NOMO-1 treated with DMSO at 0.1 percent for 48 hours (cell line): ENCODE results near the gene MYL6B.

Experiments
- DNase-seq: peaks from one replicate; lab custom pipeline; 2025; ENCODE audit not compliant: unreplicated experiment; lab: John Stamatoyannopoulos, UW

Gene MYL6B

DNA sequence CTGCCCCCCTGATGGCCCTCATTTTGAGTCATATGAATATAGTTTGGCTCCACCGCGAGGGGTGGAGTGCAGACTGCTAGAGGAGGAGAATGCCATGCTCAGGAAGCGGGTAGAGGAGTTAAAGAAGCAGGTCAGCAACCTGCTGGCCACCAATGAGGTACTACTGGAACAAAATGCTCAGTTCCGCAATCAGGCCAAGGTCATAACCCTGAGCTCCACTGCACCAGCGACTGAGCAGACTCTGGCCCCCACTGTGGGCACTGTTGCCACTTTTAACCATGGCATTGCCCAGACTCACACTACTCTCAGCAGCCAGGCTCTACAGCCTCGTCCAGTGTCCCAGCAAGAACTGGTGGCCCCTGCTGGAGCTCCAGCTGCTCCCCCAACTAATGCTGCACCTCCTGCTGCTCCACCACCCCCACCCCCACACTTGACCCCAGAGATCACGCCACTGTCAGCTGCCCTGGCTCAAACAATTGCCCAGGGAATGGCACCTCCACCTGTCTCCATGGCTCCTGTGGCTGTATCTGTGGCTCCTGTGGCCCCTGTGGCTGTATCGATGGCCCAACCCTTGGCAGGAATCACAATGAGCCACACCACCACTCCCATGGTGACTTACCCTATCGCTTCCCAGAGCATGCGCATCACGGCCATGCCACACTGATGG lies 31.1 kb upstream of the MYL6B start:
- DNase-seq, result no peak

DNA sequence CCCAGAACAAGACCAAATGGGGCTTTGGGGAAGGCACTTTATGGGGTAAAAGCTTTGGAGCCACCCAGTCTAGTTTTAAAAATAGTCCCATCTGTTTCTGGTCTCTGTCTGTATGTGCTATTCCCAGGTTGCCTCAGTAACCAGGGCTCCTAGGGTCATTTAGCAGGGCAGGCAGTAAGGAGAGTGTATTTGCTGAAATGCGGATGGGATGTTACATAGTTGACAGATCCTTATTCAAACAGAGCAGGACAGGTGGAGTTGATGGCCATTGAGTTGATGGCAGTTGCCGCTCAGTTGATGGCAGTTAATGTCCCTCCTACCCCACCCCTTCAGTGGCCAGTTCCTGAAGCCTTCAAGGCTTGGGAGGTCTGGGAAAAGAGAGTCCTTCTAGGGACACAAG lies 29.8 kb upstream of the MYL6B start:
- DNase-seq, result no peak

DNA sequence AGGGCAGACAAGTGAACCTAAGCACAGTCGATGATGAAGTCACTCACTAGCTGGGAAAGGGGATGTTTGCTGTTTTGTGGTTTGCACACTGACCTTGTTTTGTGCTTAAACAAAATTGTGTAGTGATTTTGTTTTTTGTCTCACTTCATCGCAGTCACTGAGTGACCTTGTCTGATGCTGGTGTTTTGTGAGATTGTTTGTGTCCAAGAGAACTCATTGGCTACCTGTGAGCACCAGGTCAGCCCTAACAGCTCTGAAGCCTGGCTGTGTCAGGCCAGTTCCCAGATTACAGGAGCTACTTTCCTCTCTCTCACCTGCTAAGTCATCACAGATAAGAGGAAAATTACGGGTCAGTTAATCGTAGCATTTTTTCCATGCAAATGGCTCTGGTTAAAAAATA lies 28.3 kb upstream of the MYL6B start:
- DNase-seq, result no peak

DNA sequence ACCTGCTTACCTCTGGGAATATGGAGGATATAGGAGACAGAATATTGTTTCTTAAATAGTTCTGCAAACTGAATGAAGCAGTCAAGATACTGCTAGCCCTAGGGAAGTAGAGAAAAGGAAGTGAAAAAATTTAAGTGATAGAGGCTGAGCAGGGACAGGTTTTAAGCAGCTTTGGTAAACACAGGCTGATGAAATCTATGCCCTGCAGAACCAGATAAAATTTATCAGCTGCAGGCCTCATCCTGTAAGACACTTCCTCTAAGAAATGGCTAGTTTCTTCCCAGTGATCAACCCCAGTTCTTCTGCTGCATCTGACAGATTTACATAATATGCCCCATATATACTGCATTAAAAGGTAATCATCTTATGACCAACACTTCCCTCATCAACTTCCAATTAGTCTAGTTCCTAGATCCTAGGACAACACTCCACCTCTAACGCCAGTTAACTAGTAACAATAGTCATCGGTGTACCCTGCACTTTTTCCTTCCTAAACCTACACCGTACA lies 25.6 kb upstream of the MYL6B start:
- peak; percentile 90 for DNase-seq

DNA sequence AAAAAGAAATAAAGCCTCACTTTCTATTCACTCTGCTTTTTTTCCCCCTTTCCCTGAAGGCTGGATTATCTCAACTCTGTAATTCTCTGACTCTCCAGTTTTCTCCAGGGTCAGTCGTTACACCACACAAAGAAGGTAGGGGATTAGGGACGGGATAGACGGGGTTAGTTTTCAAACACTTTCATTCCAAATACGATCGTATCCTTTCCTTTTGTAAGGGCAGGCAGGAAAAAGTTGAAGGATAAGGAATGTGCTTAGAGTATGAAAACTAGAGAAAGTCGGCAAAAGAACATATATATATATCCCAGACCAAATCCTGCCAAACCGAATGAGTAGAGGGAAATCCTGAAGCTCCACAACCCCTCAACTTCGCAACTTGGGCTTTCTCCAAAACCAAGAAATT lies 24.9 kb upstream of the MYL6B start:
- DNase-seq, result no peak

DNA sequence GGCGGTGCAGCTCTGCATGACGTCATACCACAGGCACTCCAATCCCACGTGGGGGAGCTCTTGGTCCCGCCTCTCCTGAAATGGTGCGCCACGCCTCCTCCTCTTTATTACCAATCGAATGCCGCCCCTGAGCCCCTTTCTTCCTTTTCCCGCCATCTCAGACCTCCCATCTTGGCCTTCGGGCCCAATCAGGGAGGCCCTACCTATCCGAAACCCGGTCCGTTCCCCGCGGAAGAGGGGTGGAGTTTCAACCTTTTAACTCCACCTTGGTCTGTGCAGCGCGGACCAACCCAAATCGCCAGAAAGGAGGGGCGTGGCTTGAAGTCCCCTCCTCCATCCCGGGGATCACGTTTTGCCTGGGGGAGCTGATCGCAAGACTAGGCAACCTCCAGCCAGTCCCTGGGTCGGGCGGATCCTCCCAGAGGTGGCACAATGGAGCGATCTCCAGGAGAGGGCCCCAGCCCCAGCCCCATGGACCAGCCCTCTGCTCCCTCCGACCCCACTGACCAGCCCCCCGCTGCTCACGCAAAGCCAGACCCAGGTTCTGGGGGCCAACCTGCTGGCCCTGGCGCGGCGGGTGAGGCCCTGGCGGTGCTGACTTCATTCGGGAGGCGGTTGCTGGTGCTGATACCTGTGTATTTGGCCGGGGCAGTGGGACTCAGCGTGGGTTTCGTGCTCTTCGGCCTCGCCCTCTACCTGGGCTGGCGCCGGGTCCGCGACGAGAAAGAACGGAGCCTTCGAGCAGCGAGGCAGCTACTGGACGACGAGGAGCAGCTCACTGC lies 24.3 kb upstream of the MYL6B start, which contains the start of gene ESYT1:
Gene ESYT1, plus strand, starts transcription at position 380 of the 782 bp plus-strand sequence. Its CDS starts 53 bp downstream, at position 433.
- peak; percentile 100 for DNase-seq

DNA sequence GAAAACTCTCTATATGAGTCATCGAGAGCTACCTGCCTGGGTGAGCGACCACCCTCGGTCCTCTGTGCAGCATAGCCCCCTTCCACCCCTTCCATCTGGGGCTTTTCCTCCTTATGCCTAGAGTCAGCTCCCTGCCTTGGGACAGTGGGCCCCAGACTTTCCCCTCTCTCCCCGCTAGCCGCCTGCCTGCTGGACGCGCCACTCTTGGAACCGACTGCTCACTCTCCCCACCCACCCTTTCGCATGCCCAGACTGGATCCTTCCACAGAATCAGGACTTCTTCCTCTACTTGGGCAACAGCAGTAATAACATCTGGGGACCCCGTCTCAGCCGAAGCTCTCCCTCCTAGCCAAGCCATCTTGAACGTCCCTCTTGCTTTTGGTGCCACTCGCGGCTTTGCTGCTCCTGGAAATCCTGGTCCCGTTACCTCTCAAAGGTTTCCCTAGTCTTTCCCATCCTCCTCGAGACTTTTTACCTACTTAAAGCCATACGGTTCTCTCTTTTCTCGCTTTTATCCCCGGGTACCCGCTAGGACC lies 23.6 kb upstream of the MYL6B start:
- DNase-seq, result no peak

DNA sequence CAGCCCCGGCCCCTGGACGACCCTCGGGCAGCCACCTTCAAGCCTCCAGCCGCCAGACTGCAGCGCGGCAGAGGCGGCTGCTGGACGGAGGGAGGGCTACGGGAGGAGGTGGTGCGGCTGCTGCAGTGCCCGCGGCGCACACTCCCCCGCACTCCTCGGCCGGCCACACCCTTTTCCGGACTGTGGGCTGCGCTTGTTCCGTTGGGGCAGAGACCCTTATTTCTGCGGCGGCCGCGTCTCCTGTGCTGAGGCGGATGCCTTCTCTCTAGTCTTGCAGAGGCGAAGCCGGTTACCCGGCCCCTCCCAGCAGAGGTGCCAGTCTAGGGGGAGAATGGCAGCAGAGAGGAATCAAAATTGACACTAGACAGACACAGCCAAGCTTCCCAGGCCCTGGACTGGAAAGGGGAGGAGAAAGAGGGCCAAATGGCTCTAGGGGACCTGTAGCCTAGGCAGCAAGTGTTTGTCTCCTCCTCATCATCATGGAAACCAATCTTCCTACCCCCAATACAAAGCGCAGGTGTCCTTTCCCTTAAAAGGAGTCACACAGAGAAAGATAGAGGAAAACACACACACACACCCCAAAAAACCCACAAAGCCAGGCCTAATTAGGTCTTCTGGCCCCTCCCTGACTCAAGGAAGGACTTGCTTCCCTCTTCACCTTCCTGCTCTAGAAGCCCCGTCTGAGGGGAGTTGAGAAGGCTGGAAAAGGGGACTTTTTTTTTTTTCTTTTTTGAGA lies 23.0 kb upstream of the MYL6B start:
- DNase-seq, result peak; percentile 55

DNA sequence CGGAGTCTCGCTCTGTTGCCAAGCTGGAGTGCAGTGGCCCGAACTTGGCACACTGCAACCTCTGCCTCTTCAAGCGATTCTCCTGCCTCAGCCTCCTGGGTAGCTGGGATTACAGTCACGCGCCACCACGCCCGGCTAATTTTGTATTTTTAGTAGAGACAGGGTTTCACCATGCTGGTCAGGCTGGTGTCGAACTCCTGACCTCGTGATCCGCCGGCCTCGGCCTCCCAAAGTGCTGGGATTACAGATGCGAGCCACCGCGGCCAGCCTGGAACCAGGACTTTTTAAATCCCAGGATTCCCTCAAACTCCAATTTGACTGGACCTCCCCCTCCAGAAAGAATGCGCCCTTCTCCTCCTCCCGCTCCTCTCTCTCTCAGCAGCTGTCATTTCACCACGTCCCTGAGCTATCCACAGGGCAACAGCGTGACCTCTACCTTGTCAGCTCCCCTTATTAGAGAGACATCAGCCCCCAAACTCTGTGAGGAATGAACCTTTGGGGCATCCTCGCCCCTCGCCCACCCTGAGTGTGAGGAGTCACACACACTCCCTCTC lies 22.4 kb upstream of the MYL6B start:
- no peak for DNase-seq

DNA sequence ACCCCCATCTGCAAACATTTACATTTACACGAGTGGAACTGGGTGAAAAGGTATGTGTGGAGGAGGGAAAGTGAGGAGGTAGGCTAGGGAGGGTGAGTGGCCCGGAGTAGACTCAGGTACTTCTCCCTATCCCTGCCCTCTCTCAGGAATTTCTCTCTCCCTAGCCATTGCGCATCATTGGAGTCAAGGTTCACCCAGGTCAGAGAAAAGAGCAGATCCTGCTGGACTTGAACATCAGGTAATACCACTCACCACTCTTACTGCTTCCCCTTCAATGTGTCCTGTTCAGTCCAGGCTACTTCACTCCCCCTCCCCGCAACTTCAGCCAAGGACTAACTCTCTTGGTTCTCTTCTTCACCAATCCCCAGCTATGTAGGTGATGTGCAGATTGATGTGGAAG lies 21.5 kb upstream of the MYL6B start:
- no peak for DNase-seq

DNA sequence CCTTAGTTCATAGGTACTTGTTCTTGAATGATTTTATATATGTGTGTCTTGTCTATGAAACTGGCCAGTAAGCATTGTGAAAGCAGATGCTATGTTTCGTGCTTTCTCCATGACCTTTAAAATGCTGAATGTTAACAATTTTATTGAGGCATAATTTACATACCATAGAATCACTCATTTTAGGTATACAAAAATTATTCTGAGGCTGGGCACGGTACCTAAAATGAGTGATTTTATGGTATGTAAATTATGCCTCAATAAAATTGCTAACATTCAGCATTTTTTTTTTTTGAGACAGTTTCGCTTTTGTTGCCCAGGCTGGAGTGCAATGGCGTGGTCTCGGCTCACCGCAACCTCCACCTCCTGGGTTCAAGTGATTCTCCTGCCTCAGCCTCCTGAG lies 17.5 kb upstream of the MYL6B start:
- DNase-seq, result no peak

DNA sequence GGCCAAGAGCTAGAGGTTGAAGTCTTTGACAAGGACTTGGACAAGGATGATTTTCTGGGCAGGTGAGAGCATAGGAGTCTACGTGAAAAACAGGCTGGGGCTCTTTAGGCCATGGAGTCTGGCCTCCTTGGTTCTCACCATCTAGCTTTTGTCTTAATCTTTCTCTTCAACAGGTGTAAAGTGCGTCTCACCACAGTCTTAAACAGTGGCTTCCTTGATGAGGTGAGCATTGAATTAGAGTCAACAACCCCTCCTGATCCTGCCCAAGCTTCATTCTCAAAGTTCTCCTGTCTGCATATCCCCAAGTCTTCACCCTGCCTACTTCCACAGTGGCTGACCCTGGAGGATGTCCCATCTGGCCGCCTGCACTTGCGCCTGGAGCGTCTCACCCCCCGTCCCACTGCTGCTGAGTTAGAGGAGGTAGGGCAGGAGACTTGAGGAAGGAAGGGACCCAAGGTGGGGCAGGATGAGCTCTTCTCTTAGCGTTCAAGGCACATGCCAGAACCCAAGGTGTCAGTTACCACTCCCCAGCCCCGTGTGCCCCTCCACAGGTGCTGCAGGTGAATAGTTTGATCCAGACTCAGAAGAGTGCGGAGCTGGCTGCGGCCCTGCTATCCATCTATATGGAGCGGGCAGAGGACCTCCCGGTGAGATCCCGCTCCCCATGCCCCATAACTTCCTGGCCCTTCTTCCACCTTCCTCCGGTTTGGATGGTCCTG lies 14.4 kb upstream of the MYL6B start:
- DNase-seq, result no peak

DNA sequence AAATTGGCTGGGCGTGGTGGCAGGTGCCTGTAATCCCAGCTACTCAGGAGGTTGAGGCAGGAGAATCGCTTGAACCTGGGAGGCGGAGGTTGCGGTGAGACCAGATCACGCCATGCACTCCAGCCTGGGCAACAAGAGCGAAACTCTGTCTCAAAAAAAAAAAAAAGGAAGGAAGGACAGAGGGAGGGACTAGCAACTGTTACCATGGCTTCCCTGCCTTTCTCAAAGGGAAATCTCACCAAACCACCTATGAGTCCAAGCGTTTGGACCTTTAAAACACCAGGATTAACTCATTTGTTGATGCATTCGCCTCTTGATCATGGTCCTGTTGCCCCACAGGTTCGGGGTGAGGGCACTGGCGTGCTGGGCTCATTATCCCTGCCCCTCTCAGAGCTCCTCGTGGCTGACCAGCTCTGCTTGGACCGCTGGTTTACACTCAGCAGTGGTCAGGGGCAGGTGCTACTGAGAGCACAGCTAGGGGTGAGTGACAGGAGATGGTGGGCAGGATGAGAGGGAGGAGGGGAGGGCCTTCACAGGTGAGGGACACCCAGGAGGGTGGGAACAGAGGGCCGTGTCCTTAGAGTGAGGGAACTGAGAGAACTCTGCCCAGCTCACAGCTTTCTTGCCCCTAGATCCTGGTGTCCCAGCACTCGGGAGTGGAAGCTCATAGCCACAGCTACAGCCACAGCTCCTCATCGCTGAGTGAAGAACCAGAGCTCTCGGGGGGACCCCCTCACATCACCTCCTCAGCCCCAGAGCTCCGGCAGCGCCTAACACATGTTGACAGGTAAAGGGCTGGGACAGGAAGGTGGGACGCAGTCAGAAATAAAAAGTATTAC lies 10.2 kb upstream of the MYL6B start:
- DNase-seq, result peak; percentile 52

DNA sequence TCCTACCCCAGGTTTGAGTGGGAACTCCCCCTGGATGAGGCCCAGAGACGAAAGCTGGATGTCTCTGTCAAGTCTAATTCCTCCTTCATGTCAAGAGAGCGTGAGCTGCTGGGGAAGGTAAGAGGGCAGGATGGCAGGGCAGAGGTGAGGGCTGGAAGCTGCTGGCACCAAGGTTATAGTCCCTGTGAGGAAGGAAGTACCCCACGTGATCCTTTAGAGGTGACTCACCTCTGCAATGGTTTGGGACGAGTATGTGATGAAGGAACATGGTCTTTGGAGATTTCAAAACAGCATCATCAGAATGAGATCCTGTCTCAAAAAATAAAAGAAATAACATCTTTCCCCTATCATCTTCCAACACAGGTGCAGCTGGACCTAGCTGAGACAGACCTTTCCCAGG lies 9.2 kb upstream of the MYL6B start:
- no peak for DNase-seq

DNA sequence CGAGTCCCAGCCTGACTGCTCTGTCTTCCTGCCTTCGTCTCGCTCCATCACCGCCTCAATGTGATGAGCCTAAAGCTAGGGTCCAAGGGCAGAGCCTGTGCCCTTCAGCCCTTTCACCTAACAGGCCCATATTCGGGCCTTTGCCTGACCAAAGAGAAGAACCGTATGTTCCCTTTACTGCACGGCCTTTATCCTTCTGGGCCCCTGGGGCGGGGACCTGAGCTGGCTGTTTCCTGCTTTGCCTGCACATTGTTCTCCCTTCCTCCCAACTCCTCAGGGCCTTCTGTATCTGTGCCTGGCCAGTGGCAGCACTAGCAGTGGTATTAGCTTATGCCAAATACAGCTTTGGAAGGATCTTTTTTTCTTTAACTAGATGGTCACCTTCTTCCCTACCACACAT lies 8.5 kb upstream of the MYL6B start:
- DNase-seq, result no peak

DNA sequence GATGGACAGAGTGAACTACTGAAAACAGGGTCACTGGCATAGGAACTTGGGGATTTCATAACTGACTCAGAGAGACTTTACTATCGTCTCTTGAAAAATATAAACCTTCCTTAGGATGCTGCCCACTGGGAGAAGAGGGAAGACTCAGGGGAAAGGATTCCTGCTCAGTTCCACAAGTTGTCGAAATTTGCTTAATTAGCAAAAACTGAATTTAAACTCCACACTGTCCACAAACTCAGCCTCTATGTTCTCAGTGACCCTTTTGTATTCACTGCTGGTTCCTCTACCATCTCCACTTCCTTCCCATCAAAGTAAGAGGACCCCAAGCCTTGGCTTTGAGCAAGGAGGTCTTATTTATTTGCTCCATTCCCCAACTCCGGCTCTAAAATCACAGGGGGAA lies 7.2 kb upstream of the MYL6B start:
- DNase-seq, result no peak

DNA sequence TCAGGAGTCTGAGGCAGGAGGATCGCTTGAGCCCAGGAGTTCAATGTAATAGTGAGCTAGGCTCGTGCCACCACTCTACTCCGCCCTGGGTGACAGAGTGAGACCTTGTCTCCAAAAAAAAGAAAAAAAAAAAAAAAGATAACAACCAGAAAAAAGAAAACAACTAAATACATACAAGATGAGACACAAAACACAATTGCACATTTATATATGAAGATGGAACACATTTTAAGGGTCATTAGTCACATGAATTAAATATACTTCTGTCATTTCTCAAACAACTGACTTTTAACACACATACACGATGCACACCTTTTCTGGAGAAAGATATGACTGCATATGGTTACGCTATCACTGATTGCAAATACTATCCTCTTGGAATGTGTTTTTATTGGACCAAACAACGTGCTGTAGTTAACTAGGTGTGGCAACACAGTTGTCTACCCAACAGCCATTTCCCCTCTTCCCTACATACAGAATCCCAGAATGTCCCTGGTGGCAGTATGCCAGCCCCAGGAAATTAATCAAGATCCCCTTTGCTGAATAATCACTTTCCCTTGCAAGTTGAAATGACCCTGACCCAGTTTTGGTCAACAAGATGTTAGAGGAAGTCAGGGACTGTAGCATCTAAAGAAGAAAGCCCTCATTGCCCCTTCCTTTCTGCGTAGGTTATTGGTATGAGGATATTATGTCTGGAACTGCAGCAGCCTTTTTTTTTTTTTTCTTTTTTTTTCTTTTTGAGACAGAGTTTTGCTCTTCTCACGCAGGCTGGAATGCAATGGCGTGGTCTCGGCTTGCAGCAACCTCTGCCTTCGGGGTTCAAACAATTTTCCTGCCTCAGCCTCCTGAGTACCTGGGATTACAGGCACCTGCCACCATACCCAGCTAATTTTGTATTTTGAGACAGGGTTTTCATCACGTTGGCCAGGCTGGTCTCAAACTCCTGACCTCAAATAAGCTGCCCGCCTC lies 5.6 kb upstream of the MYL6B start:
- no peak for DNase-seq

DNA sequence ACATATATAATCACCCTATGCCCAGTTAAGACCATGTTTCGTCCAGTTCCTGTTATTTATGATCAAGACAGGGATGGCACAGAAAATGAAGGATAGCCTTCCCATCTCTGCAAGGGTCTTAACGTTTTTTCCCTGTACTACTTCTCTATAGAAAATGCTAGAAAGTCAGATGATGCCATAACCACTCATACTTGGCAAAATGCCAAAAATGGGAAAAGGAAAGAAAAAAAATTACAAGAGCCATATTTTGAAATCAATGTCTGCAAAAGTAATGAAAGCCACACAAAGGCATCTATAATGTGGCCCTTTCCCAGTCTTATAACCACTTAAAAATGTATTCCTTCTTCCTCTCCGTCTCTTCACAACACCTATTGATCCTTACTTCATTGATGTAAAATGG lies 1.8 kb upstream of the MYL6B start:
- DNase-seq, result peak; percentile 25
